Stomach (tissue), 19 donors: ENCODE data around the gene NLRC3. TPM values are rescaled to one million over a fixed set of nuclear protein-coding genes. Genes with fewer than 3 reads are reported as not detected.
A peak's percentile ranks its signal among the peaks of the same experiment; 100 is the strongest.

Source experiments
- DNase-seq, 2 donors: peaks; one replicate each; pipeline versions ENCODE4 v3.0.0 to v3.0.0-alpha.2; 2013 to 2019
- H3K27ac ChIP-seq, 5 donors: fragments of 200-600 bp in 4 of 5; sonication (generic) in 4 of 5; one replicate each; pipeline ENCODE4 v1.5.1; 2013 to 2019; ENCODE audit warnings: mild to moderate bottlenecking in 1 of 5, moderate library complexity in 1 of 5
- H3K27me3 ChIP-seq, 3 donors: fragments of 200-600 bp; sonication (generic); one replicate each; pipeline ENCODE4 v1.5.1; 2017 to 2019; ENCODE audit warnings: mixed run types in 1 of 3
- H3K36me3 ChIP-seq, 4 donors: fragments of 200-600 bp; sonication (generic); 1 replicate in 3 of 4; 2 replicates in 1 of 4; pipeline ENCODE4 v1.5.1; 2016 to 2019
- H3K4me1 ChIP-seq, 4 donors: fragments of 200-600 bp; sonication (generic); one replicate each; pipeline ENCODE4 v1.5.1; 2016 to 2019
- H3K4me3 ChIP-seq, 4 donors: fragments of 200-600 bp; sonication (generic) in 3 of 4; one replicate each; pipeline ENCODE4 v1.5.1; 2016 to 2019; ENCODE audit warnings: mild to moderate bottlenecking in 1 of 4
- H3K9me3 ChIP-seq, 4 donors: fragments of 200-600 bp; sonication (generic); one replicate each; pipeline ENCODE4 v1.5.1; 2016 to 2019
- CTCF ChIP-seq, 7 experiments: fragments of 450-650 bp in 4 of 7; fragments of 200-600 bp in 3 of 7; sonication (generic) in 3 of 7; IDR thresholded peaks; one replicate each; pipeline ENCODE4 v1.5.1; 2016 to 2019; ENCODE audit warnings: antibody characterized with exemption in 7 of 7, control low read depth in 2 of 7, mild to moderate bottlenecking in 1 of 7
- EP300 ChIP-seq: sonication (generic); formaldehyde crosslinking; IDR thresholded peaks from one replicate; pipeline ENCODE4 v1.6.1; 2017; ENCODE audit warnings: antibody characterized with exemption
- POLR2A ChIP-seq, 4 donors: fragments of 450-650 bp; IDR thresholded peaks; one replicate each; pipeline ENCODE4 v1.6.1; 2016; ENCODE audit warnings: antibody characterized with exemption in 4 of 4, control low read depth in 2 of 4, mild to moderate bottlenecking in 1 of 4, moderate library complexity in 1 of 4
- POLR2AphosphoS5 ChIP-seq, 3 donors: sonication (generic); formaldehyde crosslinking; IDR thresholded peaks; one replicate each; pipeline ENCODE4 v1.6.1; 2016; ENCODE audit warnings: antibody characterized with exemption in 3 of 3
- WGBS, 5 donors: extraction: QIAGEN DNeasy Blood & Tissue Kit in 3 of 5; methylation state at CpG; one replicate each; pipeline versions ENCODE4 v1.1.5 to v1.1.7; 2013 to 2018; 5-methylcytosine and 5-hydroxymethylcytosine counted together
- intact Hi-C: fragments of 100-400 bp; cut with DNase I; formaldehyde crosslinking; loops from one replicate; pipeline ENCODE4 v1.15.1; 2023; ENCODE audit warnings: low total_unique reads
- long read RNA-seq, 10 donors: transcript quantifications; one replicate each; lab custom pipeline, GENCODE V29; 2026
- polyA plus RNA-seq, 3 donors: library from polyadenylated mRNA; stranded (reverse); fragments of 200-250 nt; gene quantifications; one replicate each; pipeline ENCODE4 v1.2.3, GENCODE V29; 2013
- total RNA-seq, 5 donors: library from RNA; depleted of rRNA; stranded (reverse); fragments of >200 nt; gene quantifications; one replicate each; pipeline versions ENCODE4 v1.1.0 to v1.2.3, GENCODE V29; 2014 to 2016
- donor health status: healthy with polysubstance abuse.
- donor health status: Bipolar disorder and iron deficiency.
- donor health status: healthy.

The NLRC3 gene
- total RNA-seq = 10 to 100 TPM in 2 of 5 donors, 1 to 10 TPM in 2, not detected in 1; 1.7 to 17.0 (median 12.8) TPM
- polyA plus RNA-seq = under 1 TPM; 0.45 to 0.50 (median 0.46) TPM
- long read RNA-seq, donor 1 = 0 reads
- long read RNA-seq, donor 2 = 0 reads
- long read RNA-seq, donor 3 = 0 reads
- long read RNA-seq, donor 4 = 0 reads
- long read RNA-seq, donor 5 = 0 reads
- long read RNA-seq, donor 6, partial matches to known transcripts = 216 of 221 reads
- long read RNA-seq, donor 6, other reads (novel, unspliced or antisense) = 5 of 221 reads
- long read RNA-seq, donor 7 = 0 reads
- long read RNA-seq, donor 8 = 0 reads
- long read RNA-seq, donor 9 = 0 reads
- long read RNA-seq, donor 10 = 0 reads

- no peak for DNase-seq
- intact Hi-C loops = no loop called here
- WGBS, 5 donors = 52 to 69% (median 55%) methylated on average over 4 to 18 of the region's 18 CpGs
These were observed at the start of gene NLRC3 for GRCh38 chr16:3577302-3577752. Gene NLRC3 (minus strand): TSS chr16:3577403. CDS start chr16:3565036, 12,367 bp downstream.

GRCh38 chr16:3625911-3626732, 48.9 kb upstream of the NLRC3 start:
- no peaks in the 10 kb centered on the region for H3K9me3 ChIP-seq
- no peak for DNase-seq
- no peaks in the 10 kb centered on the region for H3K27me3 ChIP-seq
- 72 to 84% (median 77%) methylated on average over 4 of the region's 4 CpGs for WGBS, 5 donors
- TF ChIP-seq POLR2AphosphoS5 (IDR thresholded peaks at IDR 0.05) = no peak
- no peak for TF ChIP-seq POLR2A (IDR thresholded peaks at IDR 0.05)
- no peak for TF ChIP-seq EP300
- no peak for TF ChIP-seq CTCF (IDR thresholded peaks at IDR 0.05)
- intact Hi-C loops = no loop called here
- H3K4me3 ChIP-seq = no peak overlapping the region
- H3K4me1 ChIP-seq = peaks cover 0 to 16% (median under 1%) of the 10 kb centered on the region in 4 donors
- no peaks in the 10 kb centered on the region for H3K36me3 ChIP-seq
- no peak overlapping the region for H3K27ac ChIP-seq

More at GRCh38 chr16:3577302-3577752, at the start of gene NLRC3:
- peak within 1 kb of the TSS in 4 of 5 donors; percentile 10 to 42 (median 28) for H3K27ac ChIP-seq
- no peaks in the 10 kb centered on the region for H3K9me3 ChIP-seq
- TF ChIP-seq EP300 = no peak
- TF ChIP-seq CTCF (IDR thresholded peaks at IDR 0.05) = no peak
- no peak for TF ChIP-seq POLR2A (IDR thresholded peaks at IDR 0.05)
- TF ChIP-seq POLR2AphosphoS5 (IDR thresholded peaks at IDR 0.05) = no peak
- H3K4me3 ChIP-seq = peak within 1 kb of the TSS; percentile 28 to 40 (median 36)
- H3K27me3 ChIP-seq = peaks cover 0 to 38% (median 9%) of the 10 kb centered on the region in 3 donors
- peaks cover 0 to 9% (median 5%) of the 10 kb centered on the region in 4 donors for H3K36me3 ChIP-seq
- peaks cover 0 to 32% (median 14%) of the 10 kb centered on the region in 4 donors for H3K4me1 ChIP-seq

GRCh38 chr16:3625331-3625730, 48.1 kb upstream of the NLRC3 start:
- no peaks in the 10 kb centered on the region for H3K27me3 ChIP-seq
- H3K36me3 ChIP-seq = no peaks in the 10 kb centered on the region
- H3K27ac ChIP-seq = no peak overlapping the region
- no peak for DNase-seq
- no peak overlapping the region for H3K4me3 ChIP-seq
- no peaks in the 10 kb centered on the region for H3K9me3 ChIP-seq
- TF ChIP-seq POLR2AphosphoS5 (IDR thresholded peaks at IDR 0.05) (no peak), EP300 (no peak), CTCF (IDR thresholded peaks at IDR 0.05) (no peak), POLR2A (IDR thresholded peaks at IDR 0.05) (no peak)
- peaks cover 0 to 24% (median 2%) of the 10 kb centered on the region in 4 donors for H3K4me1 ChIP-seq
- 90 to 95% (median 94%) methylated on average over 5 of the region's 5 CpGs for WGBS, 5 donors
- intact Hi-C loops = no loop called here

GRCh38 chr16:3623642-3624041, 46.4 kb upstream of the NLRC3 start:
- DNase-seq = no peak
- intact Hi-C loops = no loop called here
- H3K4me3 ChIP-seq = no peak overlapping the region
- 89 to 96% (median 95%) methylated on average over 3 of the region's 3 CpGs for WGBS, 5 donors
- H3K4me1 ChIP-seq = peaks cover 0 to 34% (median 6%) of the 10 kb centered on the region in 4 donors
- H3K27me3 ChIP-seq = no peaks in the 10 kb centered on the region
- no peak overlapping the region for H3K27ac ChIP-seq
- no peaks in the 10 kb centered on the region for H3K36me3 ChIP-seq
- TF ChIP-seq EP300 = no peak
- TF ChIP-seq CTCF (IDR thresholded peaks at IDR 0.05) = no peak
- TF ChIP-seq POLR2AphosphoS5 (IDR thresholded peaks at IDR 0.05) = no peak
- no peak for TF ChIP-seq POLR2A (IDR thresholded peaks at IDR 0.05)
- H3K9me3 ChIP-seq = no peaks in the 10 kb centered on the region
